K562 (cell line): ENCODE data around the gene BTBD18. TPM values are rescaled to one million over a fixed set of nuclear protein-coding genes. Genes with fewer than 3 reads are reported as not detected.

ENCODE experiments used
- ARID1B ChIP-seq: fragments of 450-650 bp; IDR thresholded peaks from 2 replicates; pipeline ENCODE4 v1.6.1; 2016; ENCODE audit warnings: antibody characterized with exemption, mild to moderate bottlenecking, inconsistent platforms
- CC2D1A ChIP-seq: fragments of 450-650 bp; IDR thresholded peaks from 2 replicates; pipeline ENCODE4 v1.6.1; 2017; ENCODE audit warnings: mild to moderate bottlenecking
- DIDO1 ChIP-seq: fragments of 450-650 bp; IDR thresholded peaks from 2 replicates; pipeline ENCODE4 v1.6.1; 2016; ENCODE audit warnings: low read depth, missing biosample characterization, missing genetic modification characterization
- MLLT1 ChIP-seq, 2 experiments: fragments of 450-650 bp; IDR thresholded peaks; 2 replicates each; pipeline ENCODE4 v1.6.1; 2016
- PURB ChIP-seq: sonication (generic); formaldehyde crosslinking; IDR thresholded peaks from 2 replicates; pipeline ENCODE4 v1.9.0; 2021; ENCODE audit warnings: low read depth, mild to moderate bottlenecking, missing genetic modification reagents
- SAFB2 ChIP-seq: fragments of 200-400 bp; formaldehyde crosslinking; IDR thresholded peaks from 2 replicates; pipeline ENCODE4 v1.6.1; 2018; ENCODE audit warnings: borderline replicate concordance, low read length, low read depth, moderate library complexity; ENCODE audit not compliant: severe bottlenecking
- SLC30A9 ChIP-seq: fragments of 250-450 bp; sonication (Bioruptor Pico); IDR thresholded peaks from 2 replicates; pipeline ENCODE4 v1.8.0; 2022; ENCODE audit warnings: mild to moderate bottlenecking, moderate library complexity
- SMAD1 ChIP-seq: fragments of 150-350 bp; IDR thresholded peaks from 2 replicates; pipeline ENCODE4 v1.6.1; 2014; ENCODE audit warnings: low read length, low read depth; ENCODE audit not compliant: partially characterized antibody
- SOX6 ChIP-seq: fragments of 450-650 bp; IDR thresholded peaks from 2 replicates; pipeline ENCODE4 v1.6.1; 2014; ENCODE audit warnings: mild to moderate bottlenecking
- SREBF1 ChIP-seq: fragments of 150-350 bp; IDR thresholded peaks from 2 replicates; pipeline ENCODE4 v1.6.1; 2014; ENCODE audit warnings: antibody characterized with exemption, low read depth, low read length, borderline replicate concordance
- STAT6 ChIP-seq: sonication (generic); formaldehyde crosslinking; IDR thresholded peaks from 2 replicates; pipeline ENCODE4 v1.8.1; 2023; ENCODE audit warnings: mild to moderate bottlenecking, missing genetic modification reagents
- ZBTB5 ChIP-seq: fragments of 450-650 bp; IDR thresholded peaks from 2 replicates; pipeline ENCODE4 v1.6.1; 2017; ENCODE audit warnings: antibody characterized with exemption
- ZEB2 ChIP-seq: fragments of 450-650 bp; IDR thresholded peaks from 2 replicates; pipeline ENCODE4 v1.6.1; 2016
- ZNF551 ChIP-seq: fragments of 250-450 bp; sonication (Bioruptor Pico); IDR thresholded peaks from 2 replicates; pipeline ENCODE4 v1.5.0; 2021; ENCODE audit warnings: mild to moderate bottlenecking, moderate library complexity
- polyA plus RNA-seq, 8 experiments: library from polyadenylated mRNA; depleted of rRNA in 4 of 8; stranded (reverse) in 5 of 8; unstranded in 3 of 8; fragments of >200 nt; fragmentation: Nextera tagmentation in 2 of 8; fragmentation: Illumina TruSeq in 1 of 8; extraction: Ambion mirVana in 2 of 8; extraction: Trizol in 1 of 8; gene quantifications; 2 replicates each; pipeline versions ENCODE4 v1.2.1 to v1.2.3, GENCODE V29; 2011 to 2014; ENCODE audit warnings: inconsistent platforms in 1 of 8, missing spikeins in 1 of 8
- total RNA-seq, 7 experiments: library from RNA; depleted of rRNA in 6 of 7; stranded (reverse); fragments of >200 nt in 6 of 7; fragmentation: Illumina TruSeq in 2 of 7; extraction: Trizol in 2 of 7; gene quantifications; 2 replicates each; pipeline versions ENCODE4 v1.2.1 to v1.2.3, GENCODE V29; 2011 to 2021; ENCODE audit warnings: low replicate concordance in 1 of 7
- TF ChIP-seq, protein P1 (sequence below): IDR thresholded peaks from 2 replicates; pipeline ENCODE4 v1.6.1; 2012; ENCODE audit warnings: low read depth, low read length, improper control_type of control experiment, borderline replicate concordance
- TF ChIP-seq, protein P2 (sequence below): fragments of 450-650 bp; IDR thresholded peaks from 2 replicates; pipeline ENCODE4 v1.6.1; 2018; ENCODE audit not compliant: partially characterized antibody

Gene BTBD18
- total and polyA plus RNA-seq, 9 of the 15 experiments (the other 6 are each of a cell fraction or from before 2014, with no cell fraction given): 0.06 TPM; not detected in 8

DNA sequence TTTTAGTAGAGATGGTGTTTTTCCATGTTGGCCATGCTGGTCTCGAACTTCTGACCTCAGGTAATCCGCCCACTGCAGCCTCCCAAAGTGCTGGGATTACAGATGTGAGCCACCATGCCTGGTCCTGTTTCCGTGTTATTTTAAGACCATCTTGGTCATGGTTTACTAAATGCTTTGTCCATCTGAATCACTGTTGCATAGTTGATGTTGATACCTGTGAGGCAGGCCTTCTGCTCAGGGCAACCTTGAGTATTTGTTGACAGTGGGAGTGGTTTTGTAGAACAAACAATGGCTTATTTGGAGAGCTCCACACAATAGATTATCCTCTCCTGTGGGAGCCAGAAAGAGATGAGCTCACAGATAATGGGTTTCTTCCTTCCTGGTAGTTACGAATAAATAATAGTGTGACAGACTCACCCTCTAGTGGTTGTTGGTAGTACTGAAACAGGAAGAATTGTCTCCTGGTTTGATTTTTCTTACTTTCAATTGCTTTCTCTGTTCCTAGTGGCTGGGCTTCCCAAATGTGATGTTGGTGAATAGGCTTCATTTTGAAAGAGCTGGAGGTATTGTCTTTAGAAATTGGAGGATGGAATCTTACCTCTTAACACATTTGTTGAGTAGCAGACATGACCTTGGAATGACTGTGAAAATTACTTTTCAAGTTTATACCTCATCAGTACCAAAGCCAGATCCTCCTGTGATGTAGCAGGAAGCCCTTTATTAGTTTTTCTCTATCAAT lies 49.0 kb upstream of the BTBD18 start (continued):
- TF ChIP-seq STAT6 (CRISPR knock-in tag) (no peak), CC2D1A (0 out of 2 replicates have a peak, but pooled peaks have one; percentile 13), ZBTB5 (no peak), SMAD1 (no peak), PURB (CRISPR knock-in tag) (no peak), MLLT1 (IDR thresholded peaks at IDR 0.05) (peak in 1 of 2 experiments; percentile 47; a peak in 1 of 4 replicates), SOX6 (peak; percentile 97), ZEB2 (no peak), SREBF1 (no peak), SLC30A9 (CRISPR knock-in tag) (no peak), ZNF551 (CRISPR knock-in tag) (no peak), SAFB2 (no peak), DIDO1 (tag) (no peak), ARID1B (no peak)
- TF ChIP-seq, protein P1, sequence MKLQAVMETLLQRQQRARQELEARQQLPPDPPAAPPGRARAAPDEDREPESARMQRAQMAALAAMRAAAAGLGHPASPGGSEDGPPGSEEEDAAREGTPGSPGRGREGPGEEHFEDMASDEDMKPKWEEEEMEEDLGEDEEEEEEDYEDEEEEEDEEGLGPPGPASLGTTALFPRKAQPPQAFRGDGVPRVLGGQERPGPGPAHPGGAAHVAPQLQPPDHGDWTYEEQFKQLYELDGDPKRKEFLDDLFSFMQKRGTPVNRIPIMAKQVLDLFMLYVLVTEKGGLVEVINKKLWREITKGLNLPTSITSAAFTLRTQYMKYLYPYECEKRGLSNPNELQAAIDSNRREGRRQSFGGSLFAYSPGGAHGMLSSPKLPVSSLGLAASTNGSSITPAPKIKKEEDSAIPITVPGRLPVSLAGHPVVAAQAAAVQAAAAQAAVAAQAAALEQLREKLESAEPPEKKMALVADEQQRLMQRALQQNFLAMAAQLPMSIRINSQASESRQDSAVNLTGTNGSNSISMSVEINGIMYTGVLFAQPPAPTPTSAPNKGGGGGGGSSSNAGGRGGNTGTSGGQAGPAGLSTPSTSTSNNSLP: no peak
- TF ChIP-seq, protein P2, sequence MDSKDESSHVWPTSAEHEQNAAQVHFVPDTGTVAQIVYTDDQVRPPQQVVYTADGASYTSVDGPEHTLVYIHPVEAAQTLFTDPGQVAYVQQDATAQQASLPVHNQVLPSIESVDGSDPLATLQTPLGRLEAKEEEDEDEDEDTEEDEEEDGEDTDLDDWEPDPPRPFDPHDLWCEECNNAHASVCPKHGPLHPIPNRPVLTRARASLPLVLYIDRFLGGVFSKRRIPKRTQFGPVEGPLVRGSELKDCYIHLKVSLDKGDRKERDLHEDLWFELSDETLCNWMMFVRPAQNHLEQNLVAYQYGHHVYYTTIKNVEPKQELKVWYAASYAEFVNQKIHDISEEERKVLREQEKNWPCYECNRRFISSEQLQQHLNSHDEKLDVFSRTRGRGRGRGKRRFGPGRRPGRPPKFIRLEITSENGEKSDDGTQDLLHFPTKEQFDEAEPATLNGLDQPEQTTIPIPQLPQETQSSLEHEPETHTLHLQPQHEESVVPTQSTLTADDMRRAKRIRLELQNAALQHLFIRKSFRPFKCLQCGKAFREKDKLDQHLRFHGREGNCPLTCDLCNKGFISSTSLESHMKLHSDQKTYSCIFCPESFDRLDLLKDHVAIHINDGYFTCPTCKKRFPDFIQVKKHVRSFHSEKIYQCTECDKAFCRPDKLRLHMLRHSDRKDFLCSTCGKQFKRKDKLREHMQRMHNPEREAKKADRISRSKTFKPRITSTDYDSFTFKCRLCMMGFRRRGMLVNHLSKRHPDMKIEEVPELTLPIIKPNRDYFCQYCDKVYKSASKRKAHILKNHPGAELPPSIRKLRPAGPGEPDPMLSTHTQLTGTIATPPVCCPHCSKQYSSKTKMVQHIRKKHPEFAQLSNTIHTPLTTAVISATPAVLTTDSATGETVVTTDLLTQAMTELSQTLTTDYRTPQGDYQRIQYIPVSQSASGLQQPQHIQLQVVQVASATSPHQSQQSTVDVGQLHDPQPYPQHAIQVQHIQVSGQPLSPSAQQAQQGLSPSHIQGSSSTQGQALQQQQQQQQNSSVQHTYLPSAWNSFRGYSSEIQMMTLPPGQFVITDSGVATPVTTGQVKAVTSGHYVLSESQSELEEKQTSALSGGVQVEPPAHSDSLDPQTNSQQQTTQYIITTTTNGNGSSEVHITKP: no peak
